Astrocyte of the spinal cord (primary cell): Measurements from ENCODE around the gene SYP.

Experiments used
- DNase-seq: peaks from one replicate; pipeline ENCODE4 v3.0.0; 2011; ENCODE audit warnings: low read depth, low spot score
- H3K4me3 ChIP-seq: 2 replicates; pipeline ENCODE4 v1.5.1; 2011; ENCODE audit warnings: low read depth, mild to moderate bottlenecking, low read length, moderate library complexity
- in situ Hi-C: cut with HindIII; loops from 2 replicates; pipeline ENCODE4 v1.10.0; 2017; ENCODE audit warnings: low sequenced_read_pairs
- TF ChIP-seq, protein P1 (sequence below): IDR thresholded peaks from 2 replicates; pipeline ENCODE4 v1.5.1; 2012; ENCODE audit warnings: low read depth, mild to moderate bottlenecking, low read length, inconsistent platforms

Gene SYP

DNA sequence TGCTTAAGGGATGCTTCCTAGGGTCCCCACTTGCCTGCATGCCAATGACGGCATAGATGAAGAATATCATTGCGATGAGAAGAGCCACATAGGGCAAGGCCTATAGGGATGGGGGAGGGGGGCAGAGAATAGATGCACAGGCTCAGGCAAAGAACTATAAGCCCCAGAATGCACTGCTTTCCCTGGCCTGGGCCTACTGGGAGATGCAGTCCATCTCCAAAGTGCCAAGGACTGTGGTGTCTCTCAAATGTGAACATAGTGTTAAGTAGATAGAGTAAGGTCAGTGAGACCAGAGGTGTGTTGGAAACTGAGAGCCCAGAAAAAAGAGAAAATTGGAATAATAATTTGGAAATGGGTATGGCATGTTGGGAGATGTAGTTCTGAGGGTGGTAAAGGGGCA lies 12.2 kb upstream of the SYP start:
- in situ Hi-C loops: no loop called here
- H3K4me3 ChIP-seq: no peak overlapping the region
- TF ChIP-seq, protein P1, sequence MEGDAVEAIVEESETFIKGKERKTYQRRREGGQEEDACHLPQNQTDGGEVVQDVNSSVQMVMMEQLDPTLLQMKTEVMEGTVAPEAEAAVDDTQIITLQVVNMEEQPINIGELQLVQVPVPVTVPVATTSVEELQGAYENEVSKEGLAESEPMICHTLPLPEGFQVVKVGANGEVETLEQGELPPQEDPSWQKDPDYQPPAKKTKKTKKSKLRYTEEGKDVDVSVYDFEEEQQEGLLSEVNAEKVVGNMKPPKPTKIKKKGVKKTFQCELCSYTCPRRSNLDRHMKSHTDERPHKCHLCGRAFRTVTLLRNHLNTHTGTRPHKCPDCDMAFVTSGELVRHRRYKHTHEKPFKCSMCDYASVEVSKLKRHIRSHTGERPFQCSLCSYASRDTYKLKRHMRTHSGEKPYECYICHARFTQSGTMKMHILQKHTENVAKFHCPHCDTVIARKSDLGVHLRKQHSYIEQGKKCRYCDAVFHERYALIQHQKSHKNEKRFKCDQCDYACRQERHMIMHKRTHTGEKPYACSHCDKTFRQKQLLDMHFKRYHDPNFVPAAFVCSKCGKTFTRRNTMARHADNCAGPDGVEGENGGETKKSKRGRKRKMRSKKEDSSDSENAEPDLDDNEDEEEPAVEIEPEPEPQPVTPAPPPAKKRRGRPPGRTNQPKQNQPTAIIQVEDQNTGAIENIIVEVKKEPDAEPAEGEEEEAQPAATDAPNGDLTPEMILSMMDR: no peak
- DNase-seq: no peak

DNA sequence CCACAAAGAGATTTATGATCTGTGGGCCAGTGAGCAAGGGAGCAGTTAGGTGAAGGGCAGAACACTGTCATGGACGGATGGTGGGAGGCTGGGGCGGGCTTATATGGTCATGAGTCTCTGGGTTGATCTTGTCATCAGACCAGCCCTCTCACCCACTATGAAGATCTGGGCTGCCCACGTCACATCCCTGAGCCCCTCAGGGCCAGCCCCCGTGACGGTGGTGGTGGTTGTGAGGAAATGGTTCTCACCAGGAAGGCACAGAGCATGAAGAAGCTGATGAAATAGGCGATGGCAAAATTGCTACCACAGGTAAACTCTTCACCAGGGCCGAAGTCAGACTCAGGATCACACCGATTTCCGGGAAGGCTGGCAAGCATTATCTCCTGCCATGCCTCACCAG lies 11.1 kb upstream of the SYP start:
- no peak for DNase-seq
- TF ChIP-seq, protein P1: no peak
- no peak overlapping the region for H3K4me3 ChIP-seq
- in situ Hi-C loops: no loop called here

DNA sequence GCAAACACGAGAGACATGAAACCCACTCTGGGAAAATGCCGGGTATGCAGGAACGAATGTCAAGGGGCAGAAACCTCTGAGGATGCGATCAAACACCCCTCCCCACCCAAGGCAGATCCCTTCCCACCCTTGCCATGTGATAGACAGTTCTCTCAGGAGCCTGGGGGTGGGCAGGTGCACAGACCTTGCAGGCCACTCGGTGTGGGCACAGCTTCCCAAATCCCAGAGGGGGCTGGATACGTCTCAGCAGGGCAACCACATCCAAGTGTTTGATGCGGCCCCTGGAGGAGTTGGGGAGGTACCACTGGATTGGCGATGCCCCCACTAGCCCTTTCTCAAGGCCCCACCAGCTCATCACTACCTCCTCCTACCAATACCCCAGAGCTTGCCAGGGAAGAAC lies 10.4 kb upstream of the SYP start:
- no peak for DNase-seq
- in situ Hi-C loops: no loop called here
- no peak overlapping the region for H3K4me3 ChIP-seq
- TF ChIP-seq, protein P1: no peak

DNA sequence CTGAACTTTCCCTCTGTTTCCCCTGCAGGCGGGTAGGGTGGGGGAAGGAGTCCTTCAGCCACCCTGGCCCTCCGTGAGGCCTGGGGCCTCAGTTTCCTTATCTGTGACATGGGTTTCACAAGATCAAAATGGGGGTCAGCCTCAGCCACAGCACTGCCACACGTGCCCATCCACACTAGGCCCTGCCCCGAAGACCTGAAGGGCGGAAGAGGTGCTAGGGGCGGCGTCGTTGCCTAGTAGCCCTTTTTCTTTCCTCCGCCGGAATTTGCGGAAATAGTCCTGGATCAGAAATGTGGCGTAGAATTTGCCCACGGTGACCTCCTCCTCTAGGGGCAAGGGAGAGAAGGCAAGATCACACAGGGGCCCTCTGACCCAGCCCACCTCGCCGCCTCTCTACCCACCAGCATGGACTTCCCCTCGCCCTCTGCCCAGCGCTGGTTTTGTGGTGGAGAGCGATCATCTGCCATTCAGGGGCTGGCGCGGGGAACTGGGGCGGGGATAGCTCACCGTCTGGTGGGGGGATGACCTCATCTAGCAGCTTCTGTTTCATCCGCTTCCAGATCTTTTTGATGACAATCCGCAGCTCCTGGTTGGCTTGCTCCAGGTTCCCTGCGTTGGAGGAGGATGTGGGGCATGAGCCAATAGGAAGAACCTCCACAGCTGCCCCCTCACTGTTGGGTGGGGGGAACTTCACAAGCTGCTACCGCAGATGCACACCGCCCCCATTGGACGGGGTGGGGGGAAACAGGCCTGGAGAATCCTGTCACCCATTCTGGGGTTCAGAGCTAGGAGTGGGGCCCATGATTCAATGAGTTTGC lies 9.7 kb upstream of the SYP start:
- TF ChIP-seq, protein P1: no peak
- H3K4me3 ChIP-seq: no peak overlapping the region
- DNase-seq: no peak
- in situ Hi-C loops: no loop called here

DNA sequence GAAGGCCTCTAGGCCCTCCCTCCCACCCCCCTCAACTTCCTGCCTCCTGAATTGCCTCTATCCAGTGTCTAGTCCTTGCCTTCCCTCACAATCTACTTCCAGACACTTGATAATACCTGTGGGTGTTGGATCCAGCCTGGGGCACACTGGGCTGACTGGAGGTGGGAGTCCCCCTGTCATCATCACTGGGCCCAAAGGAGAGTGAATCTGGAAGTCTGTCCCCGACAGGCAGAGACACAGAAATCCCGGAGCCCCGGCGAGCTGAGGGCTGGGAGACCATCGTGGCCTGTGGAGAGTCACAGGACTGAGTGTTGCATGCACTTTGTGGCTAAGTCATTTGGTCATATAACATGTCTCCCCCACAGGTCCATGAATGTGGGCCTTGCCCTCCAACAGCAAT lies 8.4 kb upstream of the SYP start:
- TF ChIP-seq, protein P1: no peak
- no peak overlapping the region for H3K4me3 ChIP-seq
- in situ Hi-C loops: no loop called here
- DNase-seq: no peak

DNA sequence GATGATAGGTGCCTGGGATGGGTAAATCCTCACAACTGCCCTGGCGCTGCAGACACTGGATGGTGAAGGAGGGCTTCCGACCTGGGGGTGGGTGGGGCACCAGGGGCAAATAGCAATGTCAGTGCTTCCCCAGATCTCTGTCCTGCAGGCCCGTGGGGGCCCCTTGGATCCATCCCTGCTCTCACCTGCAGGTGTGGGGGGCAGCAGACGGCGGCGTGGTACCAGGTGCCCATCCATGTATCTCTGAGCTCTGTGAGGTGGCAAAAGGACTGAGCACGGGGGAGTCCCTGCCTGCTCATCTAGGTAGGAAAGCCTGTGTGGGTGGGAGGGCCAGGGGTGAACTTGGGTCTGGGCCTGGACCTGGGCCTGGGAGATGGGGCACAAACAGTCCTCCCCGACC lies 6.5 kb upstream of the SYP start:
- H3K4me3 ChIP-seq: no peak overlapping the region
- no peak for DNase-seq
- in situ Hi-C loops: no loop called here
- TF ChIP-seq, protein P1: no peak

DNA sequence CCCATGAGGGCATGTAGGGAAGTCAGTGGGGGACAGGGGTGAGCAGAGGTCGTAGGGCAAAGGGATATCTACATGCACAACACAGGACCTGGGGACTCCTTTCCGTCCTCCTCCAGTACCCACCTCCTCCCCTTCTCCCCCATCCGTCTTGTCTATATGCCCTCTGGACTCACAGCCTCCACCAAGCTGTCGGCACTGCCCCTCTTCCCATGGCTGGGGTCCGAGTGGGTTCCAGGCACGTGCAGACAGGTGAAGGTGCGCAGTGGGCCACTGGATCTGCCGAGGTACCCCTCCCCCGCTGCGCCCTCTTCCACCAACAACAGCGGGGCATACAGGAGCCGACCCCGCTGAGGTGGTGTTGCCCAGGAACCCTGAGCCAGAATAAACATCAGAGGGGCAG lies 5.5 kb upstream of the SYP start:
- H3K4me3 ChIP-seq: no peak overlapping the region
- in situ Hi-C loops: no loop called here
- DNase-seq: no peak
- TF ChIP-seq, protein P1: no peak
